Endodermal cell (in vitro differentiated cells): Measurements from ENCODE around the gene KLK5. TPM values are rescaled to one million over a fixed set of nuclear protein-coding genes. Genes with fewer than 3 reads are reported as not detected.
"Not testable (repeated sequence)": the region's sequence is repeated elsewhere in the genome, so short reads cannot be mapped to it uniquely, and the experiment has no call there.

ENCODE experiments used
- DNase-seq: peaks from one replicate; pipeline ENCODE4 v3.0.0-alpha.2; 2017
- H3K27ac ChIP-seq: 2 replicates; pipeline ENCODE4 v1.5.1; 2013; ENCODE audit warnings: mild to moderate bottlenecking, low read depth, low read length, moderate library complexity
- H3K27me3 ChIP-seq: 2 replicates; pipeline ENCODE4 v1.6.1; 2013; ENCODE audit warnings: mild to moderate bottlenecking, low read length, moderate library complexity; ENCODE audit not compliant: insufficient read depth, control insufficient read depth, poor library complexity, severe bottlenecking
- H3K36me3 ChIP-seq: 2 replicates; pipeline ENCODE4 v1.7.0; 2013; ENCODE audit warnings: mild to moderate bottlenecking, low read length, moderate library complexity; ENCODE audit not compliant: control insufficient read depth, insufficient read depth
- H3K4me1 ChIP-seq: one replicate; pipeline ENCODE4 v1.7.0; 2013; ENCODE audit warnings: low read length; ENCODE audit not compliant: control insufficient read depth, insufficient read depth
- H3K4me3 ChIP-seq: 2 replicates; pipeline ENCODE4 v1.5.1; 2013; ENCODE audit warnings: mild to moderate bottlenecking, low read length, moderate library complexity
- H3K9ac ChIP-seq: 2 replicates; pipeline ENCODE4 v1.6.1; 2013; ENCODE audit warnings: mild to moderate bottlenecking, low read length, moderate library complexity; ENCODE audit not compliant: poor library complexity, severe bottlenecking; ENCODE audit errors: extremely low read depth
- H3K9me3 ChIP-seq: 2 replicates; pipeline ENCODE4 v1.6.1; 2013; ENCODE audit warnings: mild to moderate bottlenecking, low read length, moderate library complexity; ENCODE audit not compliant: control insufficient read depth
- H3K27ac Mint-ChIP-seq: 2 replicates; pipeline ENCODE4 v1.8.0; 2020; ENCODE audit warnings: mixed read lengths
- H3K27me3 Mint-ChIP-seq: 2 replicates; pipeline ENCODE4 v1.8.0; 2021; ENCODE audit warnings: mild to moderate bottlenecking, mixed read lengths; ENCODE audit not compliant: insufficient read depth
- H3K36me3 Mint-ChIP-seq: 2 replicates; pipeline ENCODE4 v1.8.0; 2020; ENCODE audit warnings: low read depth, mixed read lengths
- H3K4me1 Mint-ChIP-seq: 2 replicates; pipeline ENCODE4 v1.8.0; 2020; ENCODE audit warnings: mixed read lengths
- H3K4me3 Mint-ChIP-seq: 2 replicates; pipeline ENCODE4 v1.8.0; 2020; ENCODE audit warnings: mild to moderate bottlenecking, moderate library complexity, mixed read lengths
- H3K9me3 Mint-ChIP-seq: 2 replicates; pipeline ENCODE4 v1.8.0; 2020; ENCODE audit warnings: mild to moderate bottlenecking, mixed read lengths
- CTCF ChIP-seq: fragments of 200-600 bp; sonication (generic); conservative IDR thresholded peaks from 2 replicates; pipeline ENCODE4 v1.5.0; 2021; ENCODE audit warnings: antibody characterized with exemption, mild to moderate bottlenecking
- WGBS, 2 experiments: methylation state at CpG; one replicate each; pipeline versions ENCODE4 v1.1.5 to v1.1.7; 2013; ENCODE audit warnings: missing lambda C conversion rate in 2 of 2, mixed read lengths in 1 of 2; ENCODE audit not compliant: insufficient coverage in 1 of 2, insufficient read length in 1 of 2; 5-methylcytosine and 5-hydroxymethylcytosine counted together
- total RNA-seq, 2 donors: library from RNA; stranded (reverse); fragmentation: NEBNext Ultra II Directional in 1 of 2; extraction: Animal tissue kit (Norgen Biotek cat#: 25700) in 1 of 2; gene quantifications; 2 replicates in 1 of 2; 3 replicates in 1 of 2; pipeline ENCODE4 v1.2.1, GENCODE V29; 2021

KLK5 gene
- total RNA-seq, 2 donors from 2014 or later: not detected

GRCh38 chr19:50897612-50898011, 55.2 kb downstream of the KLK5 start:
- H3K9ac ChIP-seq: no peak overlapping the region
- no peaks in the 10 kb centered on the region for H3K36me3 ChIP-seq
- no peaks in the 10 kb centered on the region for H3K4me1 Mint-ChIP-seq
- no peak overlapping the region for H3K4me3 Mint-ChIP-seq
- WGBS, 2 experiments: 78 to 100% methylated on average over 1 to 3 of the region's 3 CpGs
- H3K27ac Mint-ChIP-seq: no peak overlapping the region
- H3K4me1 ChIP-seq: no peaks in the 10 kb centered on the region
- H3K9me3 ChIP-seq: peaks cover 7% of the 10 kb centered on the region
- peaks cover 31% of the 10 kb centered on the region for H3K9me3 Mint-ChIP-seq
- no peaks in the 10 kb centered on the region for H3K27me3 ChIP-seq
- peaks cover 74% of the 10 kb centered on the region for H3K27me3 Mint-ChIP-seq
- no peak for TF ChIP-seq CTCF
- no peak overlapping the region for H3K27ac ChIP-seq
- no peak for DNase-seq
- no peak overlapping the region for H3K4me3 ChIP-seq
- H3K36me3 Mint-ChIP-seq: peaks cover 2% of the 10 kb centered on the region

- peaks cover 2% of the 10 kb centered on the region for H3K36me3 Mint-ChIP-seq
- H3K4me1 ChIP-seq: no peaks in the 10 kb centered on the region
- peaks cover 34% of the 10 kb centered on the region for H3K9me3 Mint-ChIP-seq
- H3K27ac Mint-ChIP-seq: no peak overlapping the region
- no peak for DNase-seq
- H3K36me3 ChIP-seq: no peaks in the 10 kb centered on the region
- peaks cover 74% of the 10 kb centered on the region for H3K27me3 Mint-ChIP-seq
- 50 to 60% methylated on average over 1 to 2 of the region's 3 CpGs for WGBS, 2 experiments
- H3K4me3 Mint-ChIP-seq: no peak overlapping the region
- no peak overlapping the region for H3K27ac ChIP-seq
- H3K4me3 ChIP-seq: no peak overlapping the region
- no peaks in the 10 kb centered on the region for H3K27me3 ChIP-seq
- H3K9me3 ChIP-seq: peaks cover 7% of the 10 kb centered on the region
- no peak overlapping the region for H3K9ac ChIP-seq
- H3K4me1 Mint-ChIP-seq: no peaks in the 10 kb centered on the region
- no peak for TF ChIP-seq CTCF
These were observed 55.6 kb downstream of the KLK5 start for GRCh38 chr19:50897191-50897607.

GRCh38 chr19:50896591-50897190, 56.1 kb downstream of the KLK5 start:
- TF ChIP-seq CTCF: no peak
- WGBS, 2 experiments: 69 to 79% methylated on average over 5 to 6 of the region's 6 CpGs
- H3K9ac ChIP-seq: no peak overlapping the region
- no peaks in the 10 kb centered on the region for H3K27me3 ChIP-seq
- H3K4me3 Mint-ChIP-seq: no peak overlapping the region
- no peaks in the 10 kb centered on the region for H3K36me3 ChIP-seq
- no peak overlapping the region for H3K27ac Mint-ChIP-seq
- no peaks in the 10 kb centered on the region for H3K4me1 Mint-ChIP-seq
- no peak overlapping the region for H3K27ac ChIP-seq
- peaks cover 75% of the 10 kb centered on the region for H3K27me3 Mint-ChIP-seq
- H3K4me1 ChIP-seq: no peaks in the 10 kb centered on the region
- peaks cover 2% of the 10 kb centered on the region for H3K36me3 Mint-ChIP-seq
- peaks cover 7% of the 10 kb centered on the region for H3K9me3 ChIP-seq
- no peak overlapping the region for H3K4me3 ChIP-seq
- H3K9me3 Mint-ChIP-seq: peaks cover 34% of the 10 kb centered on the region
- no peak for DNase-seq

GRCh38 chr19:50896089-50896590, 56.7 kb downstream of the KLK5 start:
- DNase-seq, H3K4me3 Mint-ChIP-seq: not testable (repeated sequence)
- WGBS, 2 experiments: 85 to 86% methylated on average over 3 to 9 of the region's 9 CpGs

More at GRCh38 chr19:50896089-50896590, 56.7 kb downstream of the KLK5 start:
- not testable (repeated sequence) for H3K27ac Mint-ChIP-seq, H3K9ac ChIP-seq, H3K27me3 ChIP-seq, H3K36me3 ChIP-seq, H3K4me1 ChIP-seq, H3K27ac ChIP-seq, H3K4me1 Mint-ChIP-seq, H3K4me3 ChIP-seq, H3K9me3 ChIP-seq, H3K36me3 Mint-ChIP-seq
- Mint-ChIP-seq H3K27me3 (peaks cover 77% of the 10 kb centered on the region), H3K9me3 (peaks cover 34% of the 10 kb centered on the region)
